Measurements from ENCODE around the gene PLEKHH1. TPM values are rescaled to one million over a fixed set of nuclear protein-coding genes. Genes with fewer than 3 reads are reported as not detected.
A peak's percentile ranks its signal among the peaks of the same experiment; 100 is the strongest.

PLEKHH1 gene
- total and polyA plus RNA-seq, 9 of the 15 experiments (the other 6 are each of a cell fraction or from before 2014, with no cell fraction given), result 0.76 to 5.9 (median 2.9) TPM

DNA sequence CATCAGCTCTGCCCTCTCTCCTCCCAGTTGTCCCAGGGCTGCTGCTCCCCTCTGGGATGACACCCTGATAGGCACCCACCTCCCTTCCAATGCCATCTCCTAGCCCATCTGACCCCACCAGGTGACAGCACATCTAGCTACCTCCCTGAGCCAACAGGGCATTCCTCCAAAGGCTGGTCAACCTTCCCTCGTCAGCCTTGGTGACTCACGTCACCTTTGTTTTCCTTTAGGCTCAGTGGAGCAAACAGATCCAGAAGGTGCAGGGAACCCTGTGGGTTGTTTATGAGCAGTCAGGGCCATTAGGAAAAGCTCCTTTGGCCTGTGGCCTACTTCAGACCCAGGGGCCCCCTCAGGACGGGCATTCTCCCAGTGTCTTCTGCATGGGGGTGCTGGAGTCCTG is 34.6 kb downstream of the PLEKHH1 start:
- in situ Hi-C loops (cut with MboI), result loop anchor here (5.0 kb wide), 1 partner anchor 40 kb away; no protein-coding TSS in a partner anchor
- 0 out of 4 replicates have a peak overlapping the region, but pooled peaks of 1 of the 2 experiments have one; percentile 26 for H3K9ac ChIP-seq (ENCODE audit: insufficient read depth in 1 of 2, low read depth in 2 of 2, low read length in 2 of 2)
- H4K20me1 ChIP-seq (replicated peaks; ENCODE audit: control insufficient read depth, insufficient read depth, low read length), result no peaks in the 10 kb centered on the region; the same call in 1 of the 2 replicates
- POLR2A ChIA-PET, result no interaction called here
- no peaks in the 10 kb centered on the region for H3K27me3 ChIP-seq (ENCODE audit: control insufficient read depth in 2 of 2, insufficient read depth in 2 of 2, low read length in 2 of 2)
- no peak overlapping the region for H3K4me2 ChIP-seq (ENCODE audit: insufficient read depth, low read length)
- H3K36me3 ChIP-seq (ENCODE audit: control insufficient read depth, insufficient read depth, low read length), result no peaks in the 10 kb centered on the region
- H3K4me3 ChIP-seq, result no peak overlapping the region
- CTCF ChIA-PET (ENCODE audit: low intra/inter-chr PET ratio), result no interaction called here
- FAIRE-seq (no peak), ATAC-seq (no peak), DNase-seq (ENCODE audit: extremely low read depth in 1 of 4, low spot score in 3 of 4) (no peak)
- no peaks in the 10 kb centered on the region for H3K79me2 ChIP-seq (ENCODE audit: control insufficient read depth, insufficient read depth, low read length)
- no peak overlapping the region for H2AFZ ChIP-seq (ENCODE audit: low read depth, low read length)
- H3K9me1 ChIP-seq (ENCODE audit: control insufficient read depth, insufficient read depth, low read length), result no peaks in the 10 kb centered on the region
- intact Hi-C loops (cut with micrococcal nuclease), result no loop called here
- BruUV-seq (replicated peaks), result no TSS peak
- 39% methylated on average over 3 of the region's 3 CpGs for WGBS (ENCODE audit: insufficient coverage, low coverage, missing lambda C conversion rate)
- no peaks in the 10 kb centered on the region for H3K9me3 ChIP-seq (replicated peaks; ENCODE audit: control insufficient read depth, insufficient read depth, low read depth, low read length)
- H3K4me1 ChIP-seq (replicated peaks in 1 of 2; ENCODE audit: control insufficient read depth in 2 of 2, insufficient read depth in 2 of 2, low read length in 2 of 2), result peaks cover 0 to 5% of the 10 kb centered on the region in 2 experiments; a peak in 2 of 5 replicates
- no peak overlapping the region for H3K27ac ChIP-seq (ENCODE audit: extremely low read depth, low read depth, low read length)
- TF ChIP-seq, protein P1, sequence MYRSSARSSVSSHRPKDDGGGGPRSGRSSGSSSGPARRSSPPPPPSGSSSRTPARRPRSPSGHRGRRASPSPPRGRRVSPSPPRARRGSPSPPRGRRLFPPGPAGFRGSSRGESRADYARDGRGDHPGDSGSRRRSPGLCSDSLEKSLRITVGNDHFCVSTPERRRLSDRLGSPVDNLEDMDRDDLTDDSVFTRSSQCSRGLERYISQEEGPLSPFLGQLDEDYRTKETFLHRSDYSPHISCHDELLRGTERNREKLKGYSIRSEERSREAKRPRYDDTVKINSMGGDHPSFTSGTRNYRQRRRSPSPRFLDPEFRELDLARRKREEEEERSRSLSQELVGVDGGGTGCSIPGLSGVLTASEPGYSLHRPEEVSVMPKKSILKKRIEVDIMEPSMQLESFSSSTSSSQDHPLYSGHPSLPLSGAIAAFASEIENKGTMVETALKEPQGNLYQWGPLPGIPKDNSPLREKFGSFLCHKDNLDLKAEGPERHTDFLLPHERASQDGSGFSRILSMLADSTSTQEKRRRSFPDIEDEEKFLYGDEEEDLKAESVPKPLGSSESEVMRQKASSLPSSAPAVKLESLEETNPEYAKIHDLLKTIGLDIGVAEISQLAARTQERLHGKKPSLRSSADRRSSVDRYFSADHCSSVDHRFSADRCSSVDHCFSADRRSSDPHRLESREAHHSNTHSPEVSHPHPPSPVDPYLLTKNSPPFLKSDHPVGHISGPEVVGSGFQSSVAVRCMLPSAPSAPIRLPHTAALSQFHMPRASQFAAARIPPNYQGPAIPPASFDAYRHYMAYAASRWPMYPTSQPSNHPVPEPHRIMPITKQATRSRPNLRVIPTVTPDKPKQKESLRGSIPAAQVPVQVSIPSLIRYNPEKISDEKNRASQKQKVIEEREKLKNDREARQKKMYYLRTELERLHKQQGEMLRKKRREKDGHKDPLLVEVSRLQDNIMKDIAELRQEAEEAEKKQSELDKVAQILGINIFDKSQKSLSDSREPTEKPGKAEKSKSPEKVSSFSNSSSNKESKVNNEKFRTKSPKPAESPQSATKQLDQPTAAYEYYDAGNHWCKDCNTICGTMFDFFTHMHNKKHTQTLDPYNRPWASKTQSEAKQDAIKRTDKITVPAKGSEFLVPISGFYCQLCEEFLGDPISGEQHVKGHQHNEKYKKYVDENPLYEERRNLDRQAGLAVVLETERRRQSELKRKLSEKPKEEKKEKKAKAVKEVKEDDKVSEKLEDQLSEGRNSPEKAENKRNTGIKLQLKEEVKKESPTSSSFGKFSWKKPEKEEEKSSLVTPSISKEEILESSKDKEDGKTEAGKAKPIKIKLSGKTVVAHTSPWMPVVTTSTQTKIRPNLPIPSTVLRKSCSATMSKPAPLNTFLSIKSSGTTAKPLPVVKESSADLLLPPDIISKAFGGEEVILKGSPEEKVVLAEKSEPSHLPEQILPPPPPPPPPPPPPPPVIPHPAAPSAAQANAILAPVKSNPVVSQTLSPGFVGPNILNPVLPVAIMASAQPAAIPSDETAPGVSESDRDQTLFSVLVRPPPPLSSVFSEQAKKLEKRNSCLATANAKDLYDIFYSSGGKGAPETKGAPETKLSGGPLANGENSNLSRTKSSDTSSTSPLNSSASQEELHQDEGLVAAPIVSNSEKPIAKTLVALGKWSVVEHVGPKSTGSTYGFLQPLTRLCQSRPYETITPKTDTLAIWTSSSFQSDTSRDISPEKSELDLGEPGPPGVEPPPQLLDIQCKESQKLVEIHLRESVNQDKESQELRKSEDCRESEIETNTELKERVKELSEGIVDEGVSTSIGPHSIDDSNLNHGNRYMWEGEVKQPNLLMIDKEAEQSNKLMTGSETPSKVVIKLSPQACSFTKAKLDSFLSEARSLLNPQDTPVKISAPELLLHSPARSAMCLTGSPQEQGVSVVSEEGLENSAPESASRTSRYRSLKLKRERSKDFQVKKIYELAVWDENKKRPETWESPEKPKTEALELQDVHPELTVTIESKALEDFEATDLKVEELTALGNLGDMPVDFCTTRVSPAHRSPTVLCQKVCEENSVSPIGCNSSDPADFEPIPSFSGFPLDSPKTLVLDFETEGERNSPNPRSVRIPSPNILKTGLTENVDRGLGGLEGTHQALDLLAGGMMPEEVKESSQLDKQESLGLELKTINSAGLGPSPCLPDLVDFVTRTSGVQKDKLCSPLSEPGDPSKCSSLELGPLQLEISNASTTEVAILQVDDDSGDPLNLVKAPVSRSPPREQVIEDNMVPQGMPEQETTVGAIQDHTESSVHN (IDR thresholded peaks at IDR 0.05; ENCODE audit: borderline replicate concordance in 1 of 2, low read depth in 1 of 2), result no peak
- TF ChIP-seq U2AF1 (optimal IDR thresholded peaks at IDR 0.05; ENCODE audit: low read depth, low read length), result no peak
- TF ChIP-seq MAZ (CRISPR knock-in tag; conservative IDR thresholded peaks at IDR 0.05 in 1 of 2, IDR thresholded peaks at IDR 0.05 in 1 of 2), result no peak
- TF ChIP-seq, protein P2, sequence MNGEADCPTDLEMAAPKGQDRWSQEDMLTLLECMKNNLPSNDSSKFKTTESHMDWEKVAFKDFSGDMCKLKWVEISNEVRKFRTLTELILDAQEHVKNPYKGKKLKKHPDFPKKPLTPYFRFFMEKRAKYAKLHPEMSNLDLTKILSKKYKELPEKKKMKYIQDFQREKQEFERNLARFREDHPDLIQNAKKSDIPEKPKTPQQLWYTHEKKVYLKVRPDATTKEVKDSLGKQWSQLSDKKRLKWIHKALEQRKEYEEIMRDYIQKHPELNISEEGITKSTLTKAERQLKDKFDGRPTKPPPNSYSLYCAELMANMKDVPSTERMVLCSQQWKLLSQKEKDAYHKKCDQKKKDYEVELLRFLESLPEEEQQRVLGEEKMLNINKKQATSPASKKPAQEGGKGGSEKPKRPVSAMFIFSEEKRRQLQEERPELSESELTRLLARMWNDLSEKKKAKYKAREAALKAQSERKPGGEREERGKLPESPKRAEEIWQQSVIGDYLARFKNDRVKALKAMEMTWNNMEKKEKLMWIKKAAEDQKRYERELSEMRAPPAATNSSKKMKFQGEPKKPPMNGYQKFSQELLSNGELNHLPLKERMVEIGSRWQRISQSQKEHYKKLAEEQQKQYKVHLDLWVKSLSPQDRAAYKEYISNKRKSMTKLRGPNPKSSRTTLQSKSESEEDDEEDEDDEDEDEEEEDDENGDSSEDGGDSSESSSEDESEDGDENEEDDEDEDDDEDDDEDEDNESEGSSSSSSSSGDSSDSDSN (IDR thresholded peaks at IDR 0.05; ENCODE audit: borderline replicate concordance in 1 of 2, low read depth in 2 of 2, low read length in 2 of 2), result no peak
- no peak for TF ChIP-seq HMG20A (CRISPR knock-in tag; conservative IDR thresholded peaks at IDR 0.05)
- TF ChIP-seq, protein P3, sequence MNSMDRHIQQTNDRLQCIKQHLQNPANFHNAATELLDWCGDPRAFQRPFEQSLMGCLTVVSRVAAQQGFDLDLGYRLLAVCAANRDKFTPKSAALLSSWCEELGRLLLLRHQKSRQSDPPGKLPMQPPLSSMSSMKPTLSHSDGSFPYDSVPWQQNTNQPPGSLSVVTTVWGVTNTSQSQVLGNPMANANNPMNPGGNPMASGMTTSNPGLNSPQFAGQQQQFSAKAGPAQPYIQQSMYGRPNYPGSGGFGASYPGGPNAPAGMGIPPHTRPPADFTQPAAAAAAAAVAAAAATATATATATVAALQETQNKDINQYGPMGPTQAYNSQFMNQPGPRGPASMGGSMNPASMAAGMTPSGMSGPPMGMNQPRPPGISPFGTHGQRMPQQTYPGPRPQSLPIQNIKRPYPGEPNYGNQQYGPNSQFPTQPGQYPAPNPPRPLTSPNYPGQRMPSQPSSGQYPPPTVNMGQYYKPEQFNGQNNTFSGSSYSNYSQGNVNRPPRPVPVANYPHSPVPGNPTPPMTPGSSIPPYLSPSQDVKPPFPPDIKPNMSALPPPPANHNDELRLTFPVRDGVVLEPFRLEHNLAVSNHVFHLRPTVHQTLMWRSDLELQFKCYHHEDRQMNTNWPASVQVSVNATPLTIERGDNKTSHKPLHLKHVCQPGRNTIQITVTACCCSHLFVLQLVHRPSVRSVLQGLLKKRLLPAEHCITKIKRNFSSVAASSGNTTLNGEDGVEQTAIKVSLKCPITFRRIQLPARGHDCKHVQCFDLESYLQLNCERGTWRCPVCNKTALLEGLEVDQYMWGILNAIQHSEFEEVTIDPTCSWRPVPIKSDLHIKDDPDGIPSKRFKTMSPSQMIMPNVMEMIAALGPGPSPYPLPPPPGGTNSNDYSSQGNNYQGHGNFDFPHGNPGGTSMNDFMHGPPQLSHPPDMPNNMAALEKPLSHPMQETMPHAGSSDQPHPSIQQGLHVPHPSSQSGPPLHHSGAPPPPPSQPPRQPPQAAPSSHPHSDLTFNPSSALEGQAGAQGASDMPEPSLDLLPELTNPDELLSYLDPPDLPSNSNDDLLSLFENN (IDR thresholded peaks at IDR 0.05; ENCODE audit: low read depth in 2 of 2, low read length in 2 of 2), result no peak

All from K562 (cell line).